Brain pericyte (primary cell): ENCODE measurements around the gene PTGER2.

Source experiments
- DNase-seq: peaks from one replicate; pipeline ENCODE4 v3.0.0-alpha.2; 2012; ENCODE audit warnings: low read depth, low spot score

The PTGER2 gene, protein sequence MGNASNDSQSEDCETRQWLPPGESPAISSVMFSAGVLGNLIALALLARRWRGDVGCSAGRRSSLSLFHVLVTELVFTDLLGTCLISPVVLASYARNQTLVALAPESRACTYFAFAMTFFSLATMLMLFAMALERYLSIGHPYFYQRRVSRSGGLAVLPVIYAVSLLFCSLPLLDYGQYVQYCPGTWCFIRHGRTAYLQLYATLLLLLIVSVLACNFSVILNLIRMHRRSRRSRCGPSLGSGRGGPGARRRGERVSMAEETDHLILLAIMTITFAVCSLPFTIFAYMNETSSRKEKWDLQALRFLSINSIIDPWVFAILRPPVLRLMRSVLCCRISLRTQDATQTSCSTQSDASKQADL

DNA sequence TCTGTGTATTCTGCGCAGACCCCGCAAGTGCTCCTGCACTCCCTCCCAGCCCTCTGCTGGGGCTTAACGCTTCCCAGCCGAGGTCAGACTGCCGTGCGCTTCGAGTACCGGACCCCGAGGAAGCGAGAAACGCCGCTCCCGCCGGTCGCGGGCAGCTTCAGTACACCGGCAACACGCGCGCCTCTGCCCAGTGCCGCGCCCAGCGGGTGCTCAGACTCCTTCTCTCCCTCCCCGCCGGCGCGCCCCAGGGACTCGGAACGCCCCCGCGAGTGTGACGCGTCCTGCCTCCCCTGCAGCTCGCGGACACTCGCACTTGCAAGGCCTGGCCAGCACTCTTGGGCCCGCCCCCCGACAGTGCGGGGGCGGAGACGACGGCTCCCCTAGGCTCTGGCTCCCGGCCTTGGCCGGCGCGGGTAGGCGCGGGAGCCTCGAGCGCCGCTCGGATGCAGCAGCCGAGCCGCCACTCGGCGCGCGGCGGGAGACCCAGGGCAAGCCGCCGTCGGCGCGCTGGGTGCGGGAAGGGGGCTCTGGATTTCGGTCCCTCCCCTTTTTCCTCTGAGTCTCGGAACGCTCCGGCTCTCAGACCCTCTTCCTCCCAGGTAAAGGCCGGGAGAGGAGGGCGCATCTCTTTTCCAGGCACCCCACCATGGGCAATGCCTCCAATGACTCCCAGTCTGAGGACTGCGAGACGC lies at the start of gene PTGER2:
TSS of gene PTGER2 (plus strand) at position 410 of the 692 bp plus-strand sequence. CDS start at position 647, 237 bp downstream.
- DNase-seq = peak; percentile 71

GRCh38 chr14:52265253-52265652 lies 48.9 kb upstream of the PTGER2 start:
- DNase-seq = no peak

- DNase-seq = peak; percentile 59
These were observed 47.9 kb upstream of the PTGER2 start for GRCh38 chr14:52266179-52266578.

DNA sequence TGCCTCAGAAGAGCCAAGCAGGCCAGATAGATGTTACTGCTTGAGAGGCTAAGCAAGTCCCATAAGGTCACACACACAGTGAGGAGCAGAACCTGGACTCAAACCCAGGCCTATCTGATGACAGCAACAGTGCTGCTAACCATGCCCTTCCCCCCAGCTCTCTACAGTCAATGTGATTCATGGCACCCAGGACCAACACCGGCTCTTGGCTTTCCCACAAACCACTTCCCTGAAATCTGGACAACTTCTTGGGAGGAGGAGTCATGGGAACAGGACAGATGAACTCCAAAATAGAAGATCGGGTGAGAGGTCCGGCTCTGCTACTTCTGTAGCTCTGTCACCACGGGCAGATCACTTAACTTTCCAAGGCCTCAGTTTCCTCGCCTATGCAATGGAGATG lies 47.3 kb upstream of the PTGER2 start:
- DNase-seq = no peak

DNA sequence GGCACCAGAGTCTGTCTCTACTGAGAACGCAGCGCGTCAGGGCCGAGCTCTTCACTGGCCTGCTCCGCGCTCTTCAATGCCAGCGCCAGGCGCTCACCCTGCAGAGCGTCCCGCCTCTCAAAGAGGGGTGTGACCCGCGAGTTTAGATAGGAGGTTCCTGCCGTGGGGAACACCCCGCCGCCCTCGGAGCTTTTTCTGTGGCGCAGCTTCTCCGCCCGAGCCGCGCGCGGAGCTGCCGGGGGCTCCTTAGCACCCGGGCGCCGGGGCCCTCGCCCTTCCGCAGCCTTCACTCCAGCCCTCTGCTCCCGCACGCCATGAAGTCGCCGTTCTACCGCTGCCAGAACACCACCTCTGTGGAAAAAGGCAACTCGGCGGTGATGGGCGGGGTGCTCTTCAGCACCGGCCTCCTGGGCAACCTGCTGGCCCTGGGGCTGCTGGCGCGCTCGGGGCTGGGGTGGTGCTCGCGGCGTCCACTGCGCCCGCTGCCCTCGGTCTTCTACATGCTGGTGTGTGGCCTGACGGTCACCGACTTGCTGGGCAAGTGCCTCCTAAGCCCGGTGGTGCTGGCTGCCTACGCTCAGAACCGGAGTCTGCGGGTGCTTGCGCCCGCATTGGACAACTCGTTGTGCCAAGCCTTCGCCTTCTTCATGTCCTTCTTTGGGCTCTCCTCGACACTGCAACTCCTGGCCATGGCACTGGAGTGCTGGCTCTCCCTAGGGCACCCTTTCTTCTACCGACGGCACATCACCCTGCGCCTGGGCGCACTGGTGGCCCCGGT lies 46.4 kb upstream of the PTGER2 start, which contains the start of gene PTGDR:
TSS of gene PTGDR (plus strand) at position 198 of the 778 bp plus-strand sequence. CDS start at position 315, 117 bp downstream.
- no peak for DNase-seq

- peak; percentile 18 for DNase-seq
These were observed 45.6 kb upstream of the PTGER2 start for GRCh38 chr14:52268279-52269061.

- no peak for DNase-seq
These were observed 45.0 kb upstream of the PTGER2 start for GRCh38 chr14:52269100-52269499.

DNA sequence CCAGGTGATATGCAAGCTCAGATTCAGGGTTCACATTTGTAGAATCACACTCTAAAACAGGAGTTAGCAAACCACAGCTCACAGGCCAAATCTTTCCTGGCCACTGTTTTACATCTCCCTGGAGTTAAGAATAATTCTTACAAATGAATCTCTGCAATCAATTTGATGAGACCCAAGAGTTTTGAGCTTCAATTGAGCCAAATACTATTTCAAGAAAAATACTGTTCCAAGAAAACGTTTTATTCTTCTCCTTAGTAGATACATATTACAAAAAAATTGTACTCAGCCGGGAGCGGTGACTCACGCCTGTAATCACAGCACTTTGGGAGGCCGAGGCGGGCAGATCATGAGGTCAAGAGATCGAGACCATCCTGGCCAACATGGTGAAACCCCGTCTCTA lies 44.1 kb upstream of the PTGER2 start:
- DNase-seq = no peak

DNA sequence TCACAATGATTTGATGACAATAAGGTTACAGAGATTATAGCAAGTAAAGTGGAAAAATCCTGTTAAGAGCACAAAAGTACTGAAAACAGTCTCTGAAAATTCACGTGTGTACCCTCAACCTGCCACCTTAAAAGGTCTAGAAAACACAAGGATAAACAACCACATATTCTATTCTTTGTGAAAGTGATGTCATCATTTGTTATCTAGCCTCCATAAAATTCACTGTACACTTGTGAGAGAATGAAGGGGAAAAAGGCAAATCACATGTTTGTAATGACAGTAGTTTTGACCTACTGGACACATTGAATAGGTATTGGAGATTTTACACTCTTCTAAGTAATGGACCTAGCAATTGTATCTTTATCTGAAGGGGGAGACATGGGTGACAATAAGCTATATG lies 42.6 kb upstream of the PTGER2 start:
- DNase-seq = no peak

DNA sequence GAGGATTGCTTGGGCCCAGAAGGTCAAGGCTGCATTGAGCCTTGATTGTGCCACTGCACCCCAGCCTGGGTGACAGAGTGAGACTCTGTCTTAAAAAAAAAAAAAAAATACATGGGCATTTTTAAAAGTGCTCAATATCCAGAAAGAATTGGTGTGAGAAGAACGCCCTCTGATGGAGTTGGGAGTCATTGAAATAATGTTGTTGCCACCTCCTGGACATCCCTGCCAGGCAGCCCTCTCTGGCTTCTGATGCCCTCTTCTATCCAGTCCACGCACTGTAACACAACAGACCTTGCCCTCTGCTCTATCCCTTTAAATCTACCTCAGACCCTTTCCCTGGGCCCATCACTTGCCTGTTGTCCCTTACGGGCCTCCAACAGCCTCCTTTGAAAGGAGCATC lies 41.7 kb upstream of the PTGER2 start:
- DNase-seq = no peak

DNA sequence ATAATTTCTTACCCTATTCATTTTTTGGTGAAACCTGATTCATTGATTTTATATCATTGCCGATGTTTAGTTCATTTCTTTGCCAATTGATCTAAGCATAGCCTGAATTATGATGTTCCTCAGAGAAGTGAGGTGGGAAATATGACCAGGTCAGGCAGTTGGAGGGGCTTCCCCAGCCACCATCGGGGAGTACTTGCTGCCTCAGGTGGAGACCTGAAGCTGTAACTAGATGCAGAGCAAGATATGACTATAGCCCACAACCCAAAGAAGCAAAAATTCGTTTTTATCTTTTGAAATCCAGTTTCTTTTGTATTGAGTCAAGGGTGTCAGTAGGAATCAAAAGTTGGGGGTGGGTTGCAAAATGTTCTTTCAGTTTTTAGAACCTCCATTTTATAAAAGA lies 38.7 kb upstream of the PTGER2 start:
- DNase-seq = no peak

GRCh38 chr14:52277552-52277951 lies 36.6 kb upstream of the PTGER2 start:
- no peak for DNase-seq

DNA sequence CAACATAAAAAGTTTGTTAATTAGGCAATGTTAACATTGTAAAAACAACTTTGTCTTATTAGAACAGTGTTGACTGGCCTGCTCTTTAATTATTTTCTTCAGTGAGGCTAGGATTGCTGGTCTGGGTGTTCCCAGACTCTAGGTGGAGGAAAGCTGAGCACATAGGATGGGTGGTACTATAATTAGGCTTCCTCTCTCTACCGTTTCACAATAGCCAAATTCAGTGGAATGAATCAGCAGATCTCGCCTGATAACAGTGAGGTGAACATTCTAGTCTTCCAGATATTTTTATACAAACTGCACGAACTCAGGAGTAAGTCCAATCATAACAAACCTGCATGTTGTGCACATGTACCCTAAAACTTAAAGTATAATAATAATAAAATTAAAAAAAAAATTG lies 34.7 kb upstream of the PTGER2 start:
- DNase-seq = no peak

DNA sequence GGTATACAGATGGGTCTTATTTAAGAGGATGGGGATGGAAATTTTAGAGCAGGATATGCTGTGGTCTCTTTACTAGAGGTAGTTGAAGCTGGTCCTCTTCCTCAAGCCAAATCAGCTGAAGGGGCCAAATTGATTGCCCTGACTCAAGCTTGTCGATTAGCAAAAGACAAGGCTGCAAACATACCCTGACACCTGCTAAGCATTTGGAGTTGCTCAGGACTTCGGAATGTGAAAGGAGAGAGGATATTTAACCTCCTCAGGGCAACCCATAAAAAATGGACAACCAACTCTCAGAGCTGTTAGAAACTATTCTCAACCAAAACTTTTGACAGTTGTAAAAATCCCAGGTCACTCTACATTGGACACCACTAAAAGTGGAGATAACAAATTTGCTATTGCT lies 31.0 kb upstream of the PTGER2 start:
- no peak for DNase-seq

DNA sequence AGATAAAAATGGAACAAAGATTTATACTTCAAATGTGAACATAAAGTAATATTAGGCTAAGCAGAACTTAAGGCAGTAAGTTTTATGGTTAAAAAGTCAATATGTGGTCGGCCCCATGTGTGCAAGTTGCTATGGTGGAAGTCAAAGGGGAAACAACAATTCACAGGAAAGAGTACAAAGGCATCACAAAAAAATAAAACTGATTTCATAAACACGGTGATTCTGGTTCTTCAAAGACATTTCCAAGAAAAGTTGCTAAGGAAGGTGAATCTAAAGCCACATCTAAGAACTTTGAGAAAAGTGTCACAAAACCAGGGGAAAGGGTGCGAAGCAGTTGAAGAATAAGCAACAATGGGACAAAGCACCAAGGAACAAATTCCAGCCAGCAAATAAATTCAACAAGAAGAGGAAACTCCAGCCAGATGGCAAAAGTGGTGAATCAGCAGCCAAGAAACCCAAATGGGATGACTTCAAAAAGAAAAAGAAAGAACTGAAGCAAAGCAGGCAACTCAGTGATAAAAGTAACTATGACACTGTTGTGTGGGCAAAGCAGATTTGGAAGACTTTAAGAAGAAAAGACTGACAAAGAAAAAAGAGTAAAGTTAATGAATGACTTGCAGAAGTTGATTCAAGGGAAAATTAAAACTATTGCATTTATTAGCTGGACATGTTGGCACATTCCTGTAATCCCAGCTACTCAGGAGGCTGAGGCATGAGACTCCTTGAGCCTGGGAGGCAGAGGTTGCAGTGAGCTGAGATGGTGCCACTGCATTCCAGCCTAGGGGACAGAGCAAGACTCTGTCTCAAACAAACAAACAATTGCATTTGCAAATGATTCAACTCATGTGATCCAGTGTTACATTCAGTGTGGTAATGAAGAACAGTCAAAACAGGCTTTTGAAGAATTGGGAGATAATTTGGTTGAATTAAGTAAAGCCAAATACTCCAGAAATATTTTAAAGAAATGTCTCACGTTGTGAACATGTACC lies 27.2 kb upstream of the PTGER2 start:
- DNase-seq = no peak

- DNase-seq = no peak
These were observed 17.7 kb upstream of the PTGER2 start for GRCh38 chr14:52296378-52296777.

DNA sequence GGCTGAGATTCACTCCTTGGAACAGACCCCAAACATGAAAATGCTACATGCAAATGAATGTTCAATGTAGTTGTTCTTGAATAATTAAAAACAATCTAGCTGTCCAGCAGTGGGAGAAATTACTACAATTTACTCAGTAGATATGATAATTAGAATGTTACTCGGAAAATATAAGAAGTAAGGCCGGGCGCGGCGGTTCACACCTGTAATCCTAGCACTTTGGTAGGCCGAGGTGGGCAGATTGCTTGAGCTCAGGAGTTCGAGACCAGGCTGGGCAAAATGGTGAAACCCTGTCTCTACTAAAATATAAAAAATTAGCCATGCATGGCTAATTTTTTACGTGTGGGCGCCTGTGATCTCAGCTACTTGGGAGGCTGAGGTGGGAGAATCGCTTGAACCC lies 15.3 kb upstream of the PTGER2 start:
- no peak for DNase-seq

DNA sequence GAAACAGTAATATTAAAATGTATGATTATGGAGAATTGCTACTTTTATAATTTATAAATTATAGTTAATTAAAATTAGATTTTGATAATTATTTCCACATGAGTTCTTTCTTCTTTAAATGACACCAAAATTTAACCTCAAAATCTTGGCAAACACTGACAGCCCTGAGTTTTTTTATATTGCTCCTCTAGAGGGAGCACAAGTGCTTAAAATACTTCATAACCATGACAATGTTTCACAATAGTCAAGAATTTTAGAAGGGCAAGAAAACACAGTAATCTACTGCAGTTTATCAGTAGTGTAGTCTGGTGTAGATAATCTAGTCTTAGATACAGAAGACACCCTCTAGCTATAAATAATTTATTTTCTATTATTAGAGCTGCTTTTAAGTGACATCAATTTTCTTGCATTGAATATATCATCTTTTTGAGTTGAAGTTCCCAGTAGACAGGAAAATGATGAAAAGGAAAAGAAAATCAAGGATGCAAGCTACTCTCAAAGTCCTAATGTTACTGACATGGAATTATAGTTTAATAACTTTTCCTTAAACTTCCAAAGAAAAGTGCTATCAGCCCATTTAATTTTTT lies 14.3 kb upstream of the PTGER2 start:
- DNase-seq = no peak

DNA sequence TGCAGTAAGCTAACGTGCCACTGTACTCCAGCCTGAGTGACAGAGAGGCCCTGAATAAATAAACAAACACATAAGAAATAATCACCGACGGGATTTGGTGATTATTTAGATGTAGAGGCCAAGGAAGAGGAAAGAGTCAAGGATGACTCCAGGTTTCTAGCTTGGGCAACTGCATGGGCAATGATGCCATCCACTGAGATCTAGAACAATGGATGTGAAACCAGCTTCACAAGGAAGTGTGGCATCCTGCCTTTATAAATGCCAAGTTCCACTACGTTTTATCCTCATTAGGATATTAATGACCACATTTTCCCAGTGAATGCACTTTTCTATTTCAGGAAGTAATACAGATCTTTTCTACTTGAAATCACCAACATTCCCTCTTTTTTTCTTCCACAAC lies 10.9 kb upstream of the PTGER2 start:
- DNase-seq = no peak
